GM21367 (cell line): ENCODE results near the gene DDOST.

Source experiments
- ATAC-seq: cut with Tn5 transposase; IDR thresholded peaks from one replicate; pipeline ENCODE4 v1.9.1; 2021; ENCODE audit not compliant: unreplicated experiment

The DDOST gene

GRCh38 chr1:20663365-20663764, 2.2 kb upstream of the DDOST start:
- no peak for ATAC-seq

DNA sequence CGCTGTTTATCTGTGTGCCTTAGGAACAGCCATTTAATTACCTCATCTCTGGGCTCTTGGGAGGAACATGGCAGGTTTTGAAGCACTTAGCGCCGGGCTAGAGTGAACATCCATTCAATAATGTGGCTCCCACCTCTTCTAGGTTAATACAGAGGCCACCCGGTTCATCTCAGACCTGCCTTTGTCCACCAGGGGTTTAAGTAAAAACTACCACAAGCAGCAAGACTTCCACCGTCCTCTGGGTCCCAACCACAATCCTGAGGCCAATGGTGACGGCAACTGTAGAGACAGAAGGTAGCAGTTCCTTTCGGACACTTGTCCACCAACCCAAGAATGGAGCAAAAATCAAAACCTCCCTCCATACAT, 924 bp upstream of the DDOST start:
- no peak for ATAC-seq

GRCh38 chr1:20660847-20661206, 342 bp downstream of the DDOST start:
- no peak for ATAC-seq

DNA sequence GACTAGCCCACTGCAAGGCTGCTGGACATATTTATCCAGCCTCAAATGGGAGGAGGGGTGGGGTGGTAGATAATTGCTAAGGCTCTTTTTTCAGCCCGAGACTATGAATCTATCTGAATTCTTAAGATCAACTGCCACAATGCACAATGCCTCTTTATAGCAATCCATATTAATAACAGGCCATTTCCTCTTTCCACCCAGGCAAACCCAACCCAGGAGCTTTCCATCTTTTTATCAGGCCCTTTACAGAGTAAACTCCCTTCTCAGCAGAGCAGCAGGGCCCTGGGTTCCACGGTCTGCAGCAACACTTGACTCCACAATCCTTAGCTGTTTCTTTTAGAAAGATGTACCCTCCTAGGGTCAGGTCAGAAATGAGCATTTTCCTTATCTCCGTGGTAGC, 806 bp downstream of the DDOST start:
- ATAC-seq = no peak

DNA sequence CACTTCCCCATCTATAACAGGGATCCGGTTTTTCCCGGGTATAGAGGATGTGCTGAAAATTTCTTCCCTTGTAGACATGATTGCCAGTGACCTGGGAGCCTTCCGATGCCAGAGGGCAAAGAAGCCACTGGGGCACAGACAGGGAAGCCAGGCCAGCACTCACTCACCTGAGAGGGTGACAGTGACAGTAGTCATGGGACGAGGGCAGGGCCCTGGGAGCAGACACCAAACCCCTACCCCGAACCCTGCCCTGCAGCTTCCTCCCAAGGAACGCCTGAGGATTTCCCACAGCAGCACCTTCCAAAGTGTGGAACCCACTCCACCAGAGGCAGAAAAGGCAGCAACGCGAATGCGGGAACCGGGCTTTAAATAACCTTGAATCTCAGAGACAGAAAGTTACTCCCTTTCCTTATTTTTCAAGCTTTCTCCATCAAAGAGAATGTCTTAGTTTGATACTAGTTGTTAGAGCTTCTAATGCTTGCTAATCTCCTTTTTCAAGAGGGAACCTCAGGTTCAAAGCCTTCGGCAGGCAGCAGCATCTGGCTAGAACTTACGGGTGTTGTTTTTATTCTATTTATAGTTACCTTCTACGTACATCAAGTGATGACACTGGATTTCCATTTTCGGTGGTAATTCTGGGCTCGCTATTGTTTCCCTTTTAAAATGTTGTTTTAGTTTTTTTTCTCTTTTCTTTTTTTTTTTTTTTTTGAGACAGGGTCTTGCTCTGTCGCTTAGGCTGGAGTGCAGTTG, 2.8 kb downstream of the DDOST start:
- ATAC-seq = no peak

DNA sequence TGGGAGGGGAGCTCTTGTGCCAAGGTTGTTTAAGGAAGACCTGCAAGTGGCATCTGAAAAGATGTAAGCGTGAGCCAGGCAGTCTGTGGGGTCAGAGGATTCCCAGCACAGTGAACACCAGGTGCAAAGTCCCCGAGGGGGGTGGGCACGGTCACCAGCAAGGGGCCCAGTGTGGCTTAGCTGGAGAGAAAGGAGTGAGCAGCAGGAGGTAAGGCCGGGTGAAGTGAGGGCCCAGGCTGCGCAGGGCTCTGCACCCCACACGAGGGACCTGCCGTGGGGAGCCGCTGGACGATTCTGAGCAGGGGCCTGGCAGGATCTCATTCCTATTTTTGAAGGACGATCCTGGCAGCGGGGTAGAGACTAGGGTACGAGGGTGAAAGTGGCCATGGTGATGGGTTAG, 4.1 kb downstream of the DDOST start:
- ATAC-seq = no peak

- no peak for ATAC-seq
Observed at GRCh38 chr1:20654104-20654690, 7.0 kb downstream of the DDOST start.

- ATAC-seq = no peak
Observed at GRCh38 chr1:20652300-20652699, 8.9 kb downstream of the DDOST start.

- ATAC-seq = no peak
Observed at GRCh38 chr1:20648946-20649345, 12.2 kb downstream of the DDOST start.

DNA sequence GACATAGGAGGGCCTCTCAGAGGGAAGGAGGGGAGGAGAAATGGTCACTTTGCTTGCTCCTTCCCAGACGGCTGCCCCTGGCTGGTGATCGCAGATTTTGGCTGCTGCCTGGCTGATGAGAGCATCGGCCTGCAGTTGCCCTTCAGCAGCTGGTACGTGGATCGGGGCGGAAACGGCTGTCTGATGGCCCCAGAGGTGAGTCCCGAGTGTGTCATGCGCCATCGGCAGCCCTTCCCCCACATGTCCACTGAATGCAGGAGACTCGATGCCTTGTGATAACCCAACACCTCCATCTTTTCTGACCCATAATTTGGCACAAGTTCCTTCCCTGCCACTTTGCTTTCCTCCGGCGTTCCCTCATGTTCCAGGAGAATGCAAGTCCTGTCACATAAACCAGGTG, 12.7 kb downstream of the DDOST start:
- no peak for ATAC-seq

GRCh38 chr1:20645414-20645813, 15.8 kb downstream of the DDOST start:
- ATAC-seq = no peak

- no peak for ATAC-seq
Observed at GRCh38 chr1:20644416-20644815, 16.8 kb downstream of the DDOST start.

DNA sequence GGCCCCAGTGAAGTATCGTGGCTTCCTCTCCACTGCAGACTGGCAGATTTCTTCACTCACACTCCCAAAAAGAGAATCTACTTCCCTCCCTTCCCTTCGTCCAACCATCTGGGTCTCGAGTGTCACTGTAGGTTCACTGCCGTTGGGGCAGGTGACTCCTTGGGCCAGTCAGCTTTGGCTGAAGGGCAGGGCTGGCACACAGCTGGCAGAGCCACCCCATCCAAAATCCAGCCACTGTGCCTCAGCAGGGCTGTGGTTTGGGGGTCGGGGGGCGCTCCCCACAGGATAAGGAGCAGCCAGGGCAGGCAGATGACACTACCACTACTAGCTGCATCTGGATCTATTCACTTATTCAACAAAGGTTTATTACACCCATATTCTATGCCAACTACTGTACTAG, 18.1 kb downstream of the DDOST start:
- no peak for ATAC-seq

- ATAC-seq = no peak
Observed at GRCh38 chr1:20641975-20642374, 19.2 kb downstream of the DDOST start.

- ATAC-seq = no peak
Observed at GRCh38 chr1:20640183-20640597, 21.0 kb downstream of the DDOST start.

DNA sequence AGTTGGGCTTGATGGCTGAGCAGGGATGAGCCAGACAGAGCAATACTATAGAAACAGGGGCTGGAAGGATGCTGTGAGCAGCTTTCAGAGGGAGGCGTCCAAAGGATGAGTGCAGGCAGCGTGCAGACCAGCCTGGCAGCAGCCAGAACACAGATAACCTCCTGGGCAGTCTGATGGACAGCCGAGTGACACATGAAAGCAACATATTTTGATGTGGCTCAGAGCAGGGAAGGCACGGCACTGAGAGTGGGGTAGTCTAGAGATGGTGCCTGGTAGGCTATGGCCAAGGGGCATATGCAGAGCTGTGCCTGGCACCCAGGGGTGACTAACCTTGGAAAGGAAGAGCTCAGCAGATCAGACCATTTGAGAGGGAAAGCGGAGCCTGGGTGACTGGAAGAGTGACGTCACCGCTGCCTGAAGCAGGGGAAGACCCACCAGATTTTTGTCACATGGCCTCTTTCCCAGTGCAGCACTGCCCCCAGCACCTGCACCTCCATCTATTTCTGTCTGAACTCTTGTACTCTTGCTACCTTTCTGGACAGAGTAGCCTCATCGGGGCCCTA, 24.3 kb downstream of the DDOST start:
- no peak for ATAC-seq

GRCh38 chr1:20634594-20635084, 26.5 kb downstream of the DDOST start:
- no peak for ATAC-seq

DNA sequence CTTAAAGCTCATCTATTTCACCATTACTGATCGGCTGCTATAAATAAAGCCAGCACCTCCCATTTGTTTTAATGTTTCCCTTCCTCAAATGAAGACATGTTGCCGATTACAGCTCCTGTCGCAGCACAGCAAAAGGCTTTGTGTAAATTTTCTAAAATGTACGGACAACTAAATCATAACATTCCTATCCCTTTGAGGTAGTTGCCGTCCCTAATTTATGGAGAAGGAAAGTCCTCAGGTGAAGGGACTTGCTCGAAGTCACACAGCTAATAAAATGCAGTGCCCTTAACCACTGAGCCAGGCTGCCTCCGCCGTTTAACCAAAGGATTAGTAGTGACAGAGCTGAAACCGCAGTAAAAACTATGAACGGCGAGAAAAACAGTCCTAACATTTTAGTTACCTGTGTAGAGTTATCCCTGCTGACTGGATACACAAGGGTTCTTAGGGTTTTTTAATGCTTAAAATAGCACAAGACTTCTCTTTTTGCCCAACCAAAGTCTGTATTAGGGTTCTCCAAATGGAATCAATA, 27.0 kb downstream of the DDOST start:
- ATAC-seq = no peak

DNA sequence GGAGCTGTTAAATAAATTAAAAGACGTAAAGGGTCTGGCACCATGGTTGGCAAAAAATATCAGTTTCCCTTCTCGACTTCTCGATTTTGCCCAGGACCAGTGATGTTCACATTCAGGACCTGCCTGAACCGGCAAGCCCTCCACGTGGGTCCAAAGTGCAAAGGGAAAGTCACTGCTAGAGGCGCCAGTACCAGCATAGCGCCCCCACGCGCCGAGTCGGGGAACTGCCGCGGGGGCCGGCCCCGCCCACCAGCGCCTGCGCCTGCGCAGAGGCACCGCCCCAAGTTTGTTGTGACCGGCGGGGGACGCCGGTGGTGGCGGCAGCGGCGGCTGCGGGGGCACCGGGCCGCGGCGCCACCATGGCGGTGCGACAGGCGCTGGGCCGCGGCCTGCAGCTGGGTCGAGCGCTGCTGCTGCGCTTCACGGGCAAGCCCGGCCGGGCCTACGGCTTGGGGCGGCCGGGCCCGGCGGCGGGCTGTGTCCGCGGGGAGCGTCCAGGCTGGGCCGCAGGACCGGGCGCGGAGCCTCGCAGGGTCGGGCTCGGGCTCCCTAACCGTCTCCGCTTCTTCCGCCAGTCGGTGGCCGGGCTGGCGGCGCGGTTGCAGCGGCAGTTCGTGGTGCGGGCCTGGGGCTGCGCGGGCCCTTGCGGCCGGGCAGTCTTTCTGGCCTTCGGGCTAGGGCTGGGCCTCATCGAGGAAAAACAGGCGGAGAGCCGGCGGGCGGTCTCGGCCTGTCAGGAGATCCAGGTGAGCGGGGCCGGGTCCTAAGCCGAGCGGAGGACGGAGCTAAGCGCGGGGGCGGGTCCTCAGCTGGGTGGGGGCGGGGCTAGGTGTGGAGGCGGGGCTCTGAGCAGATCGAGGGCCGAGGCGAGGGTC, 27.7 kb downstream of the DDOST start, which contains the start of gene PINK1:
Gene PINK1, plus strand, starts transcription at position 269 of the 875 bp plus-strand sequence. Its CDS starts 91 bp downstream, at position 360.
- no peak for ATAC-seq

- ATAC-seq = no peak
Observed at GRCh38 chr1:20632386-20632785, 28.8 kb downstream of the DDOST start.

- no peak for ATAC-seq
Observed at GRCh38 chr1:20630729-20631128, 30.4 kb downstream of the DDOST start.
